ENCODE results near the gene KDM4C.

GRCh38 chr9:6757132-6757455 is 679 bp upstream of the KDM4C start:
- TF ChIP-seq CTCF (IDR thresholded peaks at IDR 0.05; ENCODE audit: insufficient read depth, low read length, poor library complexity, severe bottlenecking) (no peak), EZH2phosphoT487 (conservative IDR thresholded peaks at IDR 0.05; ENCODE audit: low read length) (no peak)

All from SU-DHL-6 (cell line).